Measurements from ENCODE around the gene OTULIN. TPM values are rescaled to one million over a fixed set of nuclear protein-coding genes. Genes with fewer than 3 reads are reported as not detected.

OTULIN gene
- total RNA-seq, 1 donor from 2014 or later = 28.1 TPM

DNA sequence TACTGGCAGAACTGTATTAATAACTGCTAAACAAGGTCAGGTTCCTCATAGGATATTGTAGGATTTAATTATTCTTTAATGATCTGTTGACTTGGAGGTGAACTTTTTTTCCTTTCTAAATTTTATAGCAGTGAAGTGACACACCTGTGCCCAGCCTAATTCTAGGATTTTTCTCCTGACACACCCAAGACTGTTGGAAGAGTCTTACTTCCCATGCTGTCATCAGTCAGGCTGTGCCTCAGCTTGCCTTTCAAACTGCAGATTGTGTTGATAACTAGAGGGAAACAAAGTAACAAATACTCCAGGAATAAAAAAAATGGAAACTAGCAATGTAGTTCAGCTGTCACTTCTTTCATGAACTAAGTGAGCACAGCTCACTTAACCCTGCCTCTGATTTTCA, 22.0 kb downstream of the OTULIN start:
- H3K9ac ChIP-seq (ENCODE audit: low read length) = no peak overlapping the region
- FAIRE-seq = no peak
- peaks cover 9% of the 10 kb centered on the region for H3K4me1 Mint-ChIP-seq (ENCODE audit: low read depth, unreplicated experiment)
- no peak overlapping the region for H2AFZ ChIP-seq (ENCODE audit: low read depth, low read length)
- no peak overlapping the region for H3K27ac ChIP-seq (ENCODE audit: low read depth, low read length)
- H3K36me3 Mint-ChIP-seq (ENCODE audit: low read depth, unreplicated experiment) = peaks cover 21% of the 10 kb centered on the region
- peaks cover 4% of the 10 kb centered on the region for H4K20me1 ChIP-seq (ENCODE audit: insufficient read depth, low read length)
- no peak overlapping the region for H3K4me3 Mint-ChIP-seq (ENCODE audit: unreplicated experiment)
- no peak overlapping the region for H3K4me3 ChIP-seq (ENCODE audit: insufficient read depth, low read depth, low read length)
- no peaks in the 10 kb centered on the region for H3K27me3 ChIP-seq (ENCODE audit: insufficient read depth, low read length)
- TF ChIP-seq, protein P1, sequence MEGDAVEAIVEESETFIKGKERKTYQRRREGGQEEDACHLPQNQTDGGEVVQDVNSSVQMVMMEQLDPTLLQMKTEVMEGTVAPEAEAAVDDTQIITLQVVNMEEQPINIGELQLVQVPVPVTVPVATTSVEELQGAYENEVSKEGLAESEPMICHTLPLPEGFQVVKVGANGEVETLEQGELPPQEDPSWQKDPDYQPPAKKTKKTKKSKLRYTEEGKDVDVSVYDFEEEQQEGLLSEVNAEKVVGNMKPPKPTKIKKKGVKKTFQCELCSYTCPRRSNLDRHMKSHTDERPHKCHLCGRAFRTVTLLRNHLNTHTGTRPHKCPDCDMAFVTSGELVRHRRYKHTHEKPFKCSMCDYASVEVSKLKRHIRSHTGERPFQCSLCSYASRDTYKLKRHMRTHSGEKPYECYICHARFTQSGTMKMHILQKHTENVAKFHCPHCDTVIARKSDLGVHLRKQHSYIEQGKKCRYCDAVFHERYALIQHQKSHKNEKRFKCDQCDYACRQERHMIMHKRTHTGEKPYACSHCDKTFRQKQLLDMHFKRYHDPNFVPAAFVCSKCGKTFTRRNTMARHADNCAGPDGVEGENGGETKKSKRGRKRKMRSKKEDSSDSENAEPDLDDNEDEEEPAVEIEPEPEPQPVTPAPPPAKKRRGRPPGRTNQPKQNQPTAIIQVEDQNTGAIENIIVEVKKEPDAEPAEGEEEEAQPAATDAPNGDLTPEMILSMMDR (IDR thresholded peaks at IDR 0.05; ENCODE audit: insufficient read depth, low read depth, low read length) = no peak
- TF ChIP-seq EZH2 (IDR thresholded peaks at IDR 0.05; ENCODE audit: insufficient read depth, low read length) = no peak
- no peaks in the 10 kb centered on the region for H3K4me1 ChIP-seq (ENCODE audit: insufficient read depth, low read length)
- H3K27ac Mint-ChIP-seq (ENCODE audit: unreplicated experiment) = no peak overlapping the region
- H3K36me3 ChIP-seq (ENCODE audit: insufficient read depth, low read length) = peaks cover 33% of the 10 kb centered on the region
- peaks cover 8% of the 10 kb centered on the region for H3K9me3 Mint-ChIP-seq (ENCODE audit: unreplicated experiment)
- no peak for DNase-seq (ENCODE audit: low read depth)
- H3K79me2 ChIP-seq (ENCODE audit: insufficient read depth, low read length) = no peaks in the 10 kb centered on the region
- H3K4me2 ChIP-seq (ENCODE audit: low read length) = no peak overlapping the region
- H3K9me3 ChIP-seq (ENCODE audit: insufficient read depth, low read depth, low read length) = peaks cover 5% of the 10 kb centered on the region
- H3K27me3 Mint-ChIP-seq (ENCODE audit: low read depth, unreplicated experiment) = no peaks in the 10 kb centered on the region

DNA sequence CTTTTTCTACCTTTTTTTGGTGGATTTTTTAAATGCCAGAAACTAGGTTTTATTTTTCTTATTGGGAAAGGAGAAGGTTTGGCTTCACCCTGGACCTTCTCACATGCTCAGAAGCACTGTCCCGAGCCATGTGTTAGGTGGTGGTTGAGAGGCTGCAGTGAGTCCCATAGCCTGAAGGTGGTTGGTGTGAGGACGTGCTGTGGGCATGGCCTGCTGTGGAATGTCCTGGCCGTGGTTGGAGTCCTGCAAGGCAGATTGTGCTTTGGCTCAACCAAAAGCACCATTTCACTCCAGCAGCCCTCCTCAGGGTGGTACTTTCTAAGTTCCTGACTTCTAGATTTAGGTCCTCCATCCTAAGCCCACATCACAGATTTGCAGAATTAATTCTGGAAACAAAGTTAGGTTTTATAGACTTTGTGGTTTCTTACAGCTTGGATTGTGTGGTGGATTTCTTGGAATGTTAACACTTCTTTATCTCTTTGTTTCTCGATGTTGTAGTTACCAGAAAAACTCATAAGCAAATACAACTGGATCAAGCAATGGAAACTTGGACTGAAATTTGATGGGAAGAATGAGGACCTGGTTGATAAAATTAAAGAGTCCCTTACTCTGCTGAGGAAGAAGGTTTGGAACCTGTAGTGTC, 22.6 kb downstream of the OTULIN start:
- no peaks in the 10 kb centered on the region for H3K79me2 ChIP-seq (ENCODE audit: insufficient read depth, low read length)
- H3K27me3 ChIP-seq (ENCODE audit: insufficient read depth, low read length) = no peaks in the 10 kb centered on the region
- Mint-ChIP-seq H3K27ac (ENCODE audit: unreplicated experiment) (no peak overlapping the region), H3K4me3 (ENCODE audit: unreplicated experiment) (no peak overlapping the region), H3K27me3 (ENCODE audit: low read depth, unreplicated experiment) (no peaks in the 10 kb centered on the region), H3K4me1 (ENCODE audit: low read depth, unreplicated experiment) (peaks cover 9% of the 10 kb centered on the region), H3K9me3 (ENCODE audit: unreplicated experiment) (peaks cover 8% of the 10 kb centered on the region), H3K36me3 (ENCODE audit: low read depth, unreplicated experiment) (peaks cover 25% of the 10 kb centered on the region)
- no peak overlapping the region for H3K27ac ChIP-seq (ENCODE audit: low read depth, low read length)
- H3K4me3 ChIP-seq (ENCODE audit: insufficient read depth, low read depth, low read length) = no peak overlapping the region
- no peak overlapping the region for H3K9ac ChIP-seq (ENCODE audit: low read length)
- peaks cover 4% of the 10 kb centered on the region for H4K20me1 ChIP-seq (ENCODE audit: insufficient read depth, low read length)
- DNase-seq (ENCODE audit: low read depth) (peak; percentile 60), FAIRE-seq (no peak)
- H3K36me3 ChIP-seq (ENCODE audit: insufficient read depth, low read length) = peaks cover 36% of the 10 kb centered on the region
- H3K4me1 ChIP-seq (ENCODE audit: insufficient read depth, low read length) = no peaks in the 10 kb centered on the region
- no peak overlapping the region for H3K4me2 ChIP-seq (ENCODE audit: low read length)
- no peak for TF ChIP-seq EZH2 (IDR thresholded peaks at IDR 0.05; ENCODE audit: insufficient read depth, low read length)
- TF ChIP-seq, protein P1 (IDR thresholded peaks at IDR 0.05; ENCODE audit: insufficient read depth, low read depth, low read length) = no peak
- H3K9me3 ChIP-seq (ENCODE audit: insufficient read depth, low read depth, low read length) = peaks cover 5% of the 10 kb centered on the region
- H2AFZ ChIP-seq (ENCODE audit: low read depth, low read length) = no peak overlapping the region

DNA sequence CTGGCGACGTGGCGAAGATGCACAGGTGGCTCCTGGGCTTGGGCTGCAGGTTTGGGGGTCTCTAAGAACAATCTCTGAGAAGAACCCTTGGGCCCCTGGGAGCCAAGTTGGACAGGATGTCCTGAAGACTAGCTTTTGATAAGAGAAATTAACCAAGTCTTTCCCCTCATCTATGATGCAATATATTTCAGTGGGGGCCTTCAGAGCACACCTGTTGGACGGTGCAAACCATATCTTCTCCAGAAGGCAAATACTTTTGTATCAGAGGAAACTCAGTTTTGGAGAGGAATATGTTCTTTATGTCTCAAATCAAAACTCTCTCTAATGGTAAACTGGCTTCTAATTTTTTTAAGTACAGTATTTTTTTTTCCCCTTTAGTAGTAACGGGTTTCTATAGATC, 28.6 kb downstream of the OTULIN start:
- H3K27me3 Mint-ChIP-seq (ENCODE audit: low read depth, unreplicated experiment) = no peaks in the 10 kb centered on the region
- Histone ChIP-seq H3K36me3 (ENCODE audit: insufficient read depth, low read length) (peaks cover 42% of the 10 kb centered on the region), H4K20me1 (ENCODE audit: insufficient read depth, low read length) (no peaks in the 10 kb centered on the region), H3K27ac (ENCODE audit: low read depth, low read length) (no peak overlapping the region), H3K9ac (ENCODE audit: low read length) (no peak overlapping the region), H3K79me2 (ENCODE audit: insufficient read depth, low read length) (no peaks in the 10 kb centered on the region), H3K4me1 (ENCODE audit: insufficient read depth, low read length) (no peaks in the 10 kb centered on the region), H2AFZ (ENCODE audit: low read depth, low read length) (no peak overlapping the region), H3K9me3 (ENCODE audit: insufficient read depth, low read depth, low read length) (peaks cover 5% of the 10 kb centered on the region), H3K4me3 (ENCODE audit: insufficient read depth, low read depth, low read length) (no peak overlapping the region), H3K27me3 (ENCODE audit: insufficient read depth, low read length) (no peaks in the 10 kb centered on the region), H3K4me2 (ENCODE audit: low read length) (no peak overlapping the region)
- peaks cover 35% of the 10 kb centered on the region for H3K36me3 Mint-ChIP-seq (ENCODE audit: low read depth, unreplicated experiment)
- DNase-seq (ENCODE audit: low read depth) (no peak), FAIRE-seq (no peak)
- no peak for TF ChIP-seq EZH2 (IDR thresholded peaks at IDR 0.05; ENCODE audit: insufficient read depth, low read length)
- TF ChIP-seq, protein P1 (IDR thresholded peaks at IDR 0.05; ENCODE audit: insufficient read depth, low read depth, low read length) = no peak
- peaks cover 7% of the 10 kb centered on the region for H3K4me1 Mint-ChIP-seq (ENCODE audit: low read depth, unreplicated experiment)
- H3K4me3 Mint-ChIP-seq (ENCODE audit: unreplicated experiment) = no peak overlapping the region
- H3K9me3 Mint-ChIP-seq (ENCODE audit: unreplicated experiment) = peaks cover 8% of the 10 kb centered on the region
- no peak overlapping the region for H3K27ac Mint-ChIP-seq (ENCODE audit: unreplicated experiment)

Data from astrocyte (in vitro differentiated cells and primary cell).